T-helper 22 cell (primary cell): ENCODE data around the gene TSPAN18.

Experiments used
- DNase-seq: peaks from one replicate; pipeline ENCODE4 v3.0.0-alpha.2; 2020; ENCODE audit warnings: low read depth

TSPAN18 gene

GRCh38 chr11:44726283-44727113 is at the start of gene TSPAN18:
TSPAN18 (plus strand) TSS chr11:44726962; CDS start chr11:44906417, 179,455 bp downstream.
- peak; percentile 32 for DNase-seq

DNA sequence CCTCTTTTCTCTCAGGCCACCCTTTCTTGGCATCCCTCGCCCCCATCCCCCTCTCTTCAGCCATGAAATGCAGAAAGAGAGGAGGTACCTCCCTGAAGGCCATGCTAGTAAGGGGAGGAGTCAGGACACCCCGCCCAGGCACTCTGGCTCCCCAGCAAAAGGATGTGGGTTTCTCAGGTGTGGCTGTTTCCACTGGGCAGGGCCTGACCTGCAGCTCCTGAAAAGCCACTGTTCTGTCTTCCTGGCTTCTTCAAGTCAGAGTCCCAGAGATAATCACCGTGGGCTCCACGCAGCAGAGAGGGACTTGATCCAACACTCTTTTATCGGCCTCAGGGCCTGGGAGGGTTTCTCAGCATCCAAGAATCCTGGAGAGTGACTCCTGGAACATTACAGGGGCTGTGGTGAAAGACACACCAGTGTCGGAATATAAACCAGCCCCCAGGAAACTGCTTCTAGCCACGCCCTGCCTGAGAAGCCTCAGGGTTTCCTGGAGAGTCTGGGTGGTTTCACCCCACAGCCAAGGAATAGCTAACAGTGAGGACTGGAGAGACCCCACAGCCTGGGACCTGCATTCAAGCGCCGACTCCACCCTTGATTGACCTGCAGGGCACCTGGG is 45.7 kb upstream of the TSPAN18 start:
- peak; percentile 3 for DNase-seq

- no peak for DNase-seq
Measured at GRCh38 chr11:44681698-44682097, 45.1 kb upstream of the TSPAN18 start.

DNA sequence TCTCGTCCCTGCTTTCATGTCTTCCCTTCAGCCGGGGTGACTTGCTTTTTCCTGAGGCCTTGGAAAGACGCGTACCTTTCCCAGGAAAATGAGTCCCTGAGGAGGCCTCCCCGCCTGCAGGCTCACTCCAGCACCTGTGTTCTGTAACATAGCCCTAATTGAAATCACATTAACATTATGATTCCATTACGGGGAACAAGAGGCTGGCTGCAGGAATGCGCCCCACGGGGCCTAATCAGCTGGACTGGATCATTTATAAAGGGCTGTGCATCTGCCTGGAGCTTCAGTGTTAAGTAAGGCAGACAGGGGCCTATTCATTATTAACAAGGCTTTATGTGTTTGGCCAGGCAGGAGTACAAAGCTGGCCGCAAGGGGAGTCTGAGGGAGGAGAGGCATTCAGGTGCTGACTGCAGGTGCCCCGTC is 41.9 kb upstream of the TSPAN18 start:
- DNase-seq = no peak

- DNase-seq = no peak
Measured at GRCh38 chr11:44687388-44687787, 39.4 kb upstream of the TSPAN18 start.

- DNase-seq = no peak
Measured at GRCh38 chr11:44689265-44689664, 37.5 kb upstream of the TSPAN18 start.

GRCh38 chr11:44690651-44691050 is 36.1 kb upstream of the TSPAN18 start:
- DNase-seq = no peak

- no peak for DNase-seq
Measured at GRCh38 chr11:44692460-44692859, 34.3 kb upstream of the TSPAN18 start.

DNA sequence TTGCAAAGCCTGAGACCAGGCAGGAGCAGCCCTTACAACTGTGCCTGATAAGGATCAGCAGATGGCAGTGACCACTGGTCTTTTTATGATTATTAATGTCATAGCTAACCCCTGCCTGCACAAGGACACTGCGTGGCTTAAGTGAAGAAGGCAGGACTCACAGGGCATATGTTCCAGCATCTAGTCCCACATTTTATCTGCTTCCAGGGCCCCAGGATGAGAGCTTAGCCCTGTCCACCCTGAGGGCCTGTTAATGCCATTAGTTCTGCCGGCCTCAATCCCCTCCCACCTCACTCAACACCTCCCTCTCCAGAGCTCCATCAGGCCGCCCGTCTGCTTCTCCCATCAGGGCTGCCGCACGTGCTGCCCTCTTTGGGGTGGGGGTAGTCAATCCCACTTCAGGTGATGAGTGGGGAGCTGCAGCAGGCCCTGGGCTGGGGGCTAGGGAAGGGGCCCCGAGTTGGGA is 33.1 kb upstream of the TSPAN18 start:
- no peak for DNase-seq

- DNase-seq = no peak
Measured at GRCh38 chr11:44694443-44694842, 32.3 kb upstream of the TSPAN18 start.

DNA sequence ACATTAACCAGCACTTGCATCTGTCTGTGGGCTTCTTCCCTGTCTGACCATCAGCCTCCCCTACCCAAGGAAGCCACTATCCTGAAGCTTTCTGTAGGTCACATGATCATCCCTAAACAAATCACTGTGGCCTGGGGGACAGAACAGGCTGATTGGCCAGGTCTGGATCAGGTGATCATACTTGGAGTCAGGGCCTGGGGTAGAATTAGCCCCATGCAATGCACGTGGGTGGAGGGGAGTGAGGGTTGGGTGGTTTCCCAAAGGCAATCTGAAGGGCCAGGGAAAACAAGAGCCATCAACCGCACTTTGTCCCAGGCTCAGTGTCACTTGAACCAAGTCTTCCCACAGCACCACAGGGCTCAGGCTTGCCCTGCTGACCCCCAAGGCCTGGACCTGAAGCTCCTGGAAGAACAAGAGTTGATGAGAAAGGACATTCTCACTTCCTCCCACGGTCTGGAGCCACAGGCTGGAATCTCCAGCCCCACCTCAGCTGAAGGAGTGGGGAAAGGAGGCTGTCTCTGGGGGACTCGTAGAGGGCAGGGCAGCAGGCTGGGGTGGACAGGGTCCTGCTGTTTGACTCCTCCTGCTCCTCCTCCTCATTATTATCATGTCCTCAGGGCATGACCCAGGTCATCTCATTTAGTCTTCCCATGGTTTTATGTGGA is 31.5 kb upstream of the TSPAN18 start:
- no peak for DNase-seq

DNA sequence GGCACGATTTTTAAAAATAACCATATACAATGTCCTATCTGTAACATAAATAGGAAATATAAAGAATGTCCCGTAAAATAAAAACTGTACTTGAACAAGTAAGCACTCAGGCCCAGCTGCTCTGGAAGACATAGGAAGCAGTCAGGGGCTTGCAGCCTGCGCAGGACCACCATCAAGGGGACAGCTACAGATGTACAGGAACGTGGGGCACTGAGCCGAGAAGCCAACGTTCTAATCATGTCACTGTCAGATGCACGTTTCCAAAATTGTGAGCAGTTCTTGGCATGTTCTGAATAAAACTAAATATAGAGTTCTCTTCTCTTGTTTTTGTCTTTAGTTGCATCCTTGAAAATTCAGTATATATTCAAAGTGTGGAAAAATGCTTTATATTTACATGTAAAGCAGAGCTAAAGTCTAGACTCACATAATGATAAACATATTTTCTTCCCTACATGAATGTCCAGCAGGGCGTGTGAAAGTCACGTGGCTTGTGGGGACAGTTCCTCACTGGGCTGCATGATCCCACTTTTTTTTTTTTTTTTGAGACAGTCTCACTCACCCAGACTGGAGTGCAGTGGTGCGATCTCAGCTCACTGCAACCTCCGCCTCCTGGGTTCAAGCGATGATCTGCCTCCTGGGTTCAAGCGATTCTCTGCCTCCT is 28.4 kb upstream of the TSPAN18 start:
- DNase-seq = no peak

DNA sequence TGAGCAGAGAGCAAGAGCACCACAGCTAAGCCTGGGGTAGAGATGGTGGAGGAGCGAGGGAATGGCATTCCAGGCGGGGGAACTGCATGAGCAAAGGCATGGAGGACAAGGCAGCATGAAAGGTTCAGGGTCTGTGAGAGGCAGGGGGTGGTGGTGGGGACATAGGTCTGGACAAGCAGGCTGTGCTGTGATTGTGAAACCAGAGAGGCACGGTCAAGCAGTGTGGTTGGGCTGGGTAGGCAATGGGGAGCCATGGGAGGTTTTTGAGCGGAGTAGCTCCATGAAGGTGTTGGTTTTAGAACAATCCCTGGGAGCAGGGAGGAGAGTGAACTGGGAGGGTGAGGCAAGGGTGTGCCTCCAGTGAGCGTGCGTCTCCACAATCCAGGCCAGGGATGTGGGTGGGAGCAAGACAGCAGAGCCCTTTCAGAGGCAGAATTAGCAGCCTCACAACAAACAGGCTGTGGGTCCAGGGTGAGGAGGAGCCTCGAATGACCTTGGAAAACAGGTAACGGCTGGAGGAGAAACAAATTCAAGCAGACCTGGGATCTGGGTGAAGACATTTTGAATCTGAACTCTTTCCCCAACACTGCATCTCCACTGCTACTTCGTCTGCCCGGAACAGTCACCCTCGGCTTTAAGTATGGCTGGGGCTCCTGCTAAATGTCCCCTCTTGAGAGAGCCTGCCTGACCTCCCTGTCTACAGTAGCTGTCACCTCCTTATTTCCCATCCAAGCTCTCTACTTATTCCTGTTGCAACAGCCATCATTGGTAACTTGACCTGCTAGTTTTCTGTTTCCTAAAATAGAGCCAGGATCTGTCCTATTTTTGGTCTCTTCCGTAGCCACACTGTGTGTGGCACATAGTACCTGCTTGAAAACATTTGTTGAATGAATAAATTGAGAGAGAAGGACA is 27.0 kb upstream of the TSPAN18 start:
- no peak for DNase-seq

GRCh38 chr11:44701276-44701675 is 25.5 kb upstream of the TSPAN18 start:
- no peak for DNase-seq

GRCh38 chr11:44702889-44703288 is 23.9 kb upstream of the TSPAN18 start:
- no peak for DNase-seq

DNA sequence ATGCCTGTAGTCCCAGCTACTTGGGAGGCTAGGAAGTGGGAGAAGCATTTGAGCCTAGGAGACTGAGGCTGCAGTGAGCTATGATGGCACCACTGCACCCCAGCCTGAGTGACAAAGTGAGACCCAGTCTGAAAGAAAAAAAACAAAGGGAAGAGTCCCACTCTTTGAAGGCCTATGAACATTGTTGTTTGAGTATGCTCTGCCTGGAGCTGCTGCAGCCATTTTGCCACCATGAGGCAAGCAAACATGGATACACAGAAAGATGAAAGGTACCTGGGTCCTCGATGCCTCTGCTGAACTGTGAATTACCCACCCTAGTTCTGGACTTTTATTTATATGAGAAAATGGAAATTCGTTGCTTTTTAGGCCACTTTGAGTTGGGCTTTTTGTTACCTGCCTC is 19.7 kb upstream of the TSPAN18 start:
- DNase-seq = no peak

DNA sequence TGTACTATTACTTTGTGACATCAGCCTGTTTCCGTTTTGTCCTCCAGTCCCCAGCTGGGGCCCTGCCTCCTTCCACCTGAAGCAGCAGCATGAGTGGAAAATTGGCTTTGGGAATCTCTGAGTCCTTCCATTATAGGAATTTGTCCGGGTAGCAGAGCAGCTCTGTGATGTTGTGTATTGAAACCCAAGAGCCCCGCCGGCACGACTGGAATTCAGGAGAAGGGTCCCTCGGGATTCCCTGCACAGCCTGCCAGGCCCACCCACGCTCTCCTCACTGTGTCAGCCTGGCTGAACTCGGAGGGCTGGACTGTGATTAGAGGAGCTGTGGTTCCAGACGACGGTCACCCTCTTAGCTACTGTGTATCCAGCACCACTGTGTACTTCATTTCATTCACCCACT is 18.8 kb upstream of the TSPAN18 start:
- DNase-seq = no peak

GRCh38 chr11:44708523-44709280 is 18.1 kb upstream of the TSPAN18 start:
- no peak for DNase-seq

- no peak for DNase-seq
Measured at GRCh38 chr11:44709281-44709562, 17.5 kb upstream of the TSPAN18 start.

- DNase-seq = no peak
Measured at GRCh38 chr11:44709966-44710365, 16.8 kb upstream of the TSPAN18 start.
